GM18909 (cell line): ENCODE measurements around the gene ABCC8.

Experiments
- ATAC-seq: cut with Tn5 transposase; IDR thresholded peaks from one replicate; pipeline ENCODE4 v1.9.1; 2021; ENCODE audit warnings: mild to moderate bottlenecking; ENCODE audit not compliant: unreplicated experiment, poor library complexity

The ABCC8 gene

GRCh38 chr11:17506942-17507341, 30.3 kb upstream of the ABCC8 start:
- ATAC-seq, result peak; percentile 69

GRCh38 chr11:17506314-17506713, 29.7 kb upstream of the ABCC8 start:
- ATAC-seq, result no peak

GRCh38 chr11:17505146-17505545, 28.5 kb upstream of the ABCC8 start:
- no peak for ATAC-seq

- peak; percentile 60 for ATAC-seq
These were observed 27.9 kb upstream of the ABCC8 start for GRCh38 chr11:17504330-17505107.

GRCh38 chr11:17502630-17503029, 26.0 kb upstream of the ABCC8 start:
- no peak for ATAC-seq

- ATAC-seq, result no peak
These were observed 24.0 kb upstream of the ABCC8 start for GRCh38 chr11:17500673-17501072.

GRCh38 chr11:17498475-17498874, 21.8 kb upstream of the ABCC8 start:
- no peak for ATAC-seq

GRCh38 chr11:17498058-17498457, 21.4 kb upstream of the ABCC8 start:
- ATAC-seq, result no peak

- no peak for ATAC-seq
These were observed 19.8 kb upstream of the ABCC8 start for GRCh38 chr11:17496406-17496805.

- ATAC-seq, result no peak
These were observed 17.4 kb upstream of the ABCC8 start for GRCh38 chr11:17494019-17494418.

GRCh38 chr11:17490938-17491337, 14.3 kb upstream of the ABCC8 start:
- ATAC-seq, result no peak

GRCh38 chr11:17490232-17490631, 13.6 kb upstream of the ABCC8 start:
- ATAC-seq, result no peak

GRCh38 chr11:17489751-17490150, 13.1 kb upstream of the ABCC8 start:
- ATAC-seq, result no peak

GRCh38 chr11:17488563-17488962, 11.9 kb upstream of the ABCC8 start:
- ATAC-seq, result no peak

- no peak for ATAC-seq
These were observed 10.0 kb upstream of the ABCC8 start for GRCh38 chr11:17486646-17487045.

- no peak for ATAC-seq
These were observed 6.9 kb upstream of the ABCC8 start for GRCh38 chr11:17483505-17483904.

- ATAC-seq, result no peak
These were observed 5.3 kb upstream of the ABCC8 start for GRCh38 chr11:17481905-17482304.

- no peak for ATAC-seq
These were observed 2.9 kb upstream of the ABCC8 start for GRCh38 chr11:17479284-17480214.

GRCh38 chr11:17478070-17478469, 1.4 kb upstream of the ABCC8 start:
- no peak for ATAC-seq

- ATAC-seq, result no peak
These were observed 716 bp upstream of the ABCC8 start for GRCh38 chr11:17477361-17477760.

GRCh38 chr11:17477084-17477333, 364 bp upstream of the ABCC8 start:
- ATAC-seq, result no peak
